Measurements from ENCODE around the gene NHEJ1. TPM values are rescaled to one million over a fixed set of nuclear protein-coding genes. Genes with fewer than 3 reads are reported as not detected.

NHEJ1 gene
- total RNA-seq, 2 donors from 2014 or later: 8.3 to 8.4 TPM

- H3K27me3 ChIP-seq: no peaks in the 10 kb centered on the region
- H3K36me3 ChIP-seq: no peaks in the 10 kb centered on the region
- H3K27ac ChIP-seq: no peak overlapping the region
- H3K4me1 ChIP-seq: peaks cover 0 to 11% of the 10 kb centered on the region in 2 donors
- H3K9me3 ChIP-seq: no peaks in the 10 kb centered on the region
- H3K4me3 ChIP-seq: no peak overlapping the region
- TF ChIP-seq CTCF (IDR thresholded peaks at IDR 0.05): no peak
- no peak for DNase-seq (ENCODE audit: low spot score)
Measured at GRCh38 chr2:219090436-219091299, 69.9 kb downstream of the NHEJ1 start.

GRCh38 chr2:219089330-219089729 is 71.3 kb downstream of the NHEJ1 start:
- Histone ChIP-seq H3K36me3 (no peaks in the 10 kb centered on the region), H3K4me3 (no peak overlapping the region), H3K27ac (no peak overlapping the region), H3K9me3 (no peaks in the 10 kb centered on the region), H3K4me1 (peaks cover 0 to 6% of the 10 kb centered on the region in 2 donors), H3K27me3 (no peaks in the 10 kb centered on the region)
- DNase-seq (ENCODE audit: low spot score): no peak
- TF ChIP-seq CTCF (IDR thresholded peaks at IDR 0.05): no peak

- Histone ChIP-seq H3K27me3 (no peaks in the 10 kb centered on the region), H3K4me3 (no peak overlapping the region), H3K9me3 (no peaks in the 10 kb centered on the region), H3K27ac (no peak overlapping the region), H3K36me3 (no peaks in the 10 kb centered on the region), H3K4me1 (no peaks in the 10 kb centered on the region)
- DNase-seq (ENCODE audit: low spot score): no peak
- no peak for TF ChIP-seq CTCF (IDR thresholded peaks at IDR 0.05)
Measured at GRCh38 chr2:219087848-219088247, 72.8 kb downstream of the NHEJ1 start.

- peaks cover 0 to 1% of the 10 kb centered on the region in 2 donors for H3K4me1 ChIP-seq
- H3K36me3 ChIP-seq: no peaks in the 10 kb centered on the region
- no peak overlapping the region for H3K27ac ChIP-seq
- no peak overlapping the region for H3K4me3 ChIP-seq
- H3K9me3 ChIP-seq: no peaks in the 10 kb centered on the region
- DNase-seq (ENCODE audit: low spot score): no peak
- H3K27me3 ChIP-seq: no peaks in the 10 kb centered on the region
- no peak for TF ChIP-seq CTCF (IDR thresholded peaks at IDR 0.05)
Measured at GRCh38 chr2:219087361-219087760, 73.3 kb downstream of the NHEJ1 start.

- DNase-seq (ENCODE audit: low spot score): no peak
- no peak for TF ChIP-seq CTCF (IDR thresholded peaks at IDR 0.05)
- no peaks in the 10 kb centered on the region for H3K9me3 ChIP-seq
- no peak overlapping the region for H3K4me3 ChIP-seq
- no peak overlapping the region for H3K27ac ChIP-seq
- H3K27me3 ChIP-seq: no peaks in the 10 kb centered on the region
- peaks cover 0 to 6% of the 10 kb centered on the region in 2 donors for H3K4me1 ChIP-seq
- H3K36me3 ChIP-seq: no peaks in the 10 kb centered on the region
Measured at GRCh38 chr2:219086196-219086595, 74.4 kb downstream of the NHEJ1 start.
